K562 (cell line): ENCODE measurements around the gene KRTAP3-3. TPM values are rescaled to one million over a fixed set of nuclear protein-coding genes. Genes with fewer than 3 reads are reported as not detected.

ENCODE experiments used
- ATAC-seq: fragments of 200-7000 bp; cut with Tn5 transposase; 3 replicates; pipeline ENCODE4 v1.9.1; 2020; ENCODE audit warnings: moderate library complexity
- Bru-seq: library from RNA; stranded (reverse); fragments of 400-500 nt; gene quantifications from one replicate; lab custom pipeline; 2021; lab: Mats Ljungman, UMichigan
- BruChase-seq, 2 experiments: library from RNA; stranded (reverse); fragments of 400-500 nt; gene quantifications; one replicate each; lab custom pipeline; 2021; lab: Mats Ljungman, UMichigan
- BruUV-seq: library from RNA; stranded (reverse); fragments of 400-500 nt; replicated peaks from 2 replicates; lab custom pipeline; 2021; lab: Mats Ljungman, UMichigan
- CTCF ChIA-PET: fragments of 300-600 bp; formaldehyde crosslinking; extraction: SDS; loops from one replicate; lab custom pipeline; 2021; ENCODE audit warnings: low intra/inter-chr PET ratio; lab: Yijun Ruan, JAX
- POLR2A ChIA-PET: fragments of 300-600, 350-650 bp; sonication (Branson Sonifier 250); formaldehyde crosslinking; extraction: SDS; loops from one replicate; lab custom pipeline; 2021; ENCODE audit warnings: antibody characterized with exemption, inconsistent platforms; lab: Yijun Ruan, JAX
- DNase-seq, 4 experiments: peaks; one replicate each; pipeline versions ENCODE4 v3.0.0 to v3.0.0-alpha.2; 2011 to 2018; ENCODE audit warnings: low spot score in 3 of 4, mixed read lengths in 3 of 4; ENCODE audit errors: extremely low read depth in 1 of 4
- FAIRE-seq: peaks from 2 replicates; lab custom pipeline; 2011; peaks lifted over from hg19 to GRCh38; lab: Jason Lieb, UNC
- H2AFZ ChIP-seq: 2 replicates; pipeline ENCODE4 v1.6.0; 2011; ENCODE audit warnings: low read depth, low read length, control low read depth, inconsistent platforms
- H3K27ac ChIP-seq: fragments of 200-600 bp; 3 replicates; pipeline ENCODE4 v1.8.0; 2011; ENCODE audit warnings: low read depth, mild to moderate bottlenecking, control low read depth, inconsistent platforms, low read length, moderate library complexity, mixed read lengths; ENCODE audit errors: extremely low read depth
- H3K27me3 ChIP-seq, 2 experiments: fragments of 300-600 bp in 1 of 2; 2 replicates in 1 of 2; 3 replicates in 1 of 2; pipeline versions ENCODE4 v1.6.0 to v1.8.0; 2011; ENCODE audit warnings: inconsistent platforms in 2 of 2, low read length in 2 of 2, mild to moderate bottlenecking in 1 of 2, mixed read lengths in 1 of 2, moderate library complexity in 1 of 2; ENCODE audit not compliant: control insufficient read depth in 2 of 2, insufficient read depth in 2 of 2
- H3K36me3 ChIP-seq: fragments of 300-600 bp; 3 replicates; pipeline ENCODE4 v1.8.0; 2011; ENCODE audit warnings: mild to moderate bottlenecking, low read length, inconsistent platforms; ENCODE audit not compliant: control insufficient read depth, insufficient read depth
- H3K4me1 ChIP-seq, 2 experiments: fragments of 200-600 bp in 1 of 2; replicated peaks in 1 of 2; 2 replicates in 1 of 2; 3 replicates in 1 of 2; pipeline versions ENCODE4 v1.5.1 to v1.8.0; 2011; ENCODE audit warnings: inconsistent platforms in 2 of 2, low read length in 2 of 2, mild to moderate bottlenecking in 1 of 2, mixed read lengths in 1 of 2, moderate library complexity in 1 of 2; ENCODE audit not compliant: control insufficient read depth in 2 of 2, insufficient read depth in 2 of 2
- H3K4me2 ChIP-seq: 2 replicates; pipeline ENCODE4 v1.6.1; 2011; ENCODE audit warnings: low read length, control low read depth, inconsistent platforms, mixed read lengths; ENCODE audit not compliant: insufficient read depth
- H3K4me3 ChIP-seq: fragments of 200-600 bp; sonication (generic), shearing (Covaris generic); 2 replicates; pipeline ENCODE4 v1.5.1; 2016; ENCODE audit warnings: control low read depth, inconsistent platforms
- H3K79me2 ChIP-seq: fragments of 200-600 bp; 3 replicates; pipeline ENCODE4 v1.8.0; 2011; ENCODE audit warnings: low read length, inconsistent platforms; ENCODE audit not compliant: control insufficient read depth, insufficient read depth
- H3K9ac ChIP-seq, 2 experiments: 2 replicates each; pipeline versions ENCODE4 v1.6.0 to v1.6.1; 2011; ENCODE audit warnings: low read depth in 2 of 2, low read length in 2 of 2, control low read depth in 1 of 2, inconsistent platforms in 1 of 2, mild to moderate bottlenecking in 1 of 2, mixed read lengths in 1 of 2; ENCODE audit not compliant: insufficient read depth in 1 of 2
- H3K9me1 ChIP-seq: one replicate; pipeline ENCODE4 v1.6.0; 2011; ENCODE audit warnings: inconsistent platforms, mild to moderate bottlenecking, low read length, moderate library complexity; ENCODE audit not compliant: control insufficient read depth, insufficient read depth
- H3K9me3 ChIP-seq: replicated peaks from 2 replicates; pipeline ENCODE4 v1.5.1; 2011; ENCODE audit warnings: low read depth, low read length, inconsistent platforms; ENCODE audit not compliant: control insufficient read depth, insufficient read depth
- H4K20me1 ChIP-seq: replicated peaks from 2 replicates; pipeline ENCODE4 v1.6.1; 2011; ENCODE audit warnings: low read length, inconsistent platforms, mixed read lengths; ENCODE audit not compliant: control insufficient read depth, insufficient read depth
- CBX1 ChIP-seq: sonication (generic); IDR thresholded peaks from 2 replicates; pipeline ENCODE4 v1.6.1; 2016; ENCODE audit warnings: antibody characterized with exemption, low read depth, mild to moderate bottlenecking
- CC2D1A ChIP-seq: fragments of 450-650 bp; IDR thresholded peaks from 2 replicates; pipeline ENCODE4 v1.6.1; 2017; ENCODE audit warnings: mild to moderate bottlenecking
- DEAF1 ChIP-seq: fragments of 450-650 bp; formaldehyde crosslinking; IDR thresholded peaks from 2 replicates; pipeline ENCODE4 v1.4.0; 2020; ENCODE audit warnings: mild to moderate bottlenecking, moderate library complexity
- GABPB1 ChIP-seq: sonication (generic); formaldehyde crosslinking; IDR thresholded peaks from 2 replicates; pipeline ENCODE4 v1.8.0; 2022; ENCODE audit warnings: mild to moderate bottlenecking, missing genetic modification reagents
- IRF9 ChIP-seq: fragments of 450-650 bp; IDR thresholded peaks from 2 replicates; pipeline ENCODE4 v1.6.1; 2016; ENCODE audit warnings: missing biosample characterization, missing genetic modification characterization
- KDM5B ChIP-seq: fragments of 200-600 bp; sonication (generic); IDR thresholded peaks from 2 replicates; pipeline ENCODE4 v1.6.1; 2012; ENCODE audit warnings: low read depth, mild to moderate bottlenecking, moderate library complexity, low read length, control low read depth, inconsistent platforms; ENCODE audit not compliant: insufficient replicate concordance
- NFIX ChIP-seq: fragments of 250-450 bp; sonication (Bioruptor Pico); IDR thresholded peaks from 2 replicates; pipeline ENCODE4 v1.4.0; 2020; ENCODE audit warnings: low read depth, mild to moderate bottlenecking, moderate library complexity
- SLC30A9 ChIP-seq: fragments of 250-450 bp; sonication (Bioruptor Pico); IDR thresholded peaks from 2 replicates; pipeline ENCODE4 v1.8.0; 2022; ENCODE audit warnings: mild to moderate bottlenecking, moderate library complexity
- SOX6 ChIP-seq: fragments of 450-650 bp; IDR thresholded peaks from 2 replicates; pipeline ENCODE4 v1.6.1; 2014; ENCODE audit warnings: mild to moderate bottlenecking
- TCF3 ChIP-seq: sonication (generic); formaldehyde crosslinking; IDR thresholded peaks from 2 replicates; pipeline ENCODE4 v1.4.0; 2020; ENCODE audit warnings: mild to moderate bottlenecking, missing genetic modification reagents
- TRIM25 ChIP-seq: fragments of 450-650 bp; IDR thresholded peaks from 2 replicates; pipeline ENCODE4 v1.7.0; 2016; ENCODE audit warnings: borderline replicate concordance
- ZFP36 ChIP-seq: fragments of 150-350 bp; IDR thresholded peaks from 2 replicates; pipeline ENCODE4 v1.6.1; 2018; ENCODE audit warnings: low read length, low read depth; ENCODE audit not compliant: partially characterized antibody
- ZKSCAN3 ChIP-seq: fragments of 250-450 bp; sonication (Bioruptor Pico); IDR thresholded peaks from 2 replicates; pipeline ENCODE4 v1.4.0; 2020
- ZNF197 ChIP-seq: fragments of 200-800 bp; sonication (Bioruptor generic); IDR thresholded peaks from 2 replicates; pipeline ENCODE4 v1.6.1; 2016; ENCODE audit warnings: low read depth, missing genetic modification characterization, missing compliant biosample characterization
- ZNF511 ChIP-seq: sonication (generic); formaldehyde crosslinking; IDR thresholded peaks from 2 replicates; pipeline ENCODE4 v1.8.0; 2022; ENCODE audit warnings: mild to moderate bottlenecking, missing genetic modification reagents
- WGBS: fragments of 100-300 bp; shearing (Covaris generic); methylation state at CpG from one replicate; pipeline ENCODE4 v1.1.6; 2016; ENCODE audit warnings: low coverage, mixed read lengths; ENCODE audit not compliant: insufficient coverage; ENCODE audit errors: missing lambda C conversion rate; 5-methylcytosine and 5-hydroxymethylcytosine counted together
- in situ Hi-C: fragments of 300-500 bp; cut with MboI; formaldehyde crosslinking; loops from 4 replicates; pipeline ENCODE4 v1.15.0; 2018; ENCODE audit warnings: inconsistent platforms, mixed read lengths
- intact Hi-C: fragments of 100-400 bp; cut with micrococcal nuclease; formaldehyde crosslinking; loops from 2 replicates; pipeline ENCODE4 v1.14.2; 2022
- long read RNA-seq, 3 experiments: library from polyadenylated mRNA in 2 of 3; library from RNA in 1 of 3; unstranded in 2 of 3; stranded (forward) in 1 of 3; transcript quantifications; one replicate each; pipeline ENCODE4 v2.0.0, GENCODE V29; 2019 to 2022
- polyA minus RNA-seq, 3 experiments: library from RNA; depleted of rRNA, polyadenylated mRNA; stranded (reverse); fragments of >200 nt; gene quantifications; 2 replicates each; pipeline ENCODE4 v1.2.3, GENCODE V29; 2011
- polyA plus RNA-seq, 8 experiments: library from polyadenylated mRNA; depleted of rRNA in 4 of 8; stranded (reverse) in 5 of 8; unstranded in 3 of 8; fragments of >200 nt; fragmentation: Nextera tagmentation in 2 of 8; fragmentation: Illumina TruSeq in 1 of 8; extraction: Ambion mirVana in 2 of 8; extraction: Trizol in 1 of 8; gene quantifications; 2 replicates each; pipeline versions ENCODE4 v1.2.1 to v1.2.3, GENCODE V29; 2011 to 2014; ENCODE audit warnings: inconsistent platforms in 1 of 8, missing spikeins in 1 of 8
- total RNA-seq, 7 experiments: library from RNA; depleted of rRNA in 6 of 7; stranded (reverse); fragments of >200 nt in 6 of 7; fragmentation: Illumina TruSeq in 2 of 7; extraction: Trizol in 2 of 7; gene quantifications; 2 replicates each; pipeline versions ENCODE4 v1.2.1 to v1.2.3, GENCODE V29; 2011 to 2021; ENCODE audit warnings: low replicate concordance in 1 of 7

The KRTAP3-3 gene
- total RNA-seq (2011; cell fraction: chromatin; rRNA removed; ENCODE audit: low replicate concordance): not detected in 2 replicates
- total RNA-seq (2011; cell fraction: nucleolus; rRNA removed): not detected in 2 replicates
- not detected in 2 replicates for total RNA-seq (2011; cell fraction: nucleoplasm; rRNA removed)
- total RNA-seq (2014; rRNA removed) (not detected in 2 replicates), total RNA-seq (2014; rRNA removed; fragmentation: Illumina TruSeq; extraction: Trizol) (not detected in 2 replicates), total RNA-seq (2015; rRNA removed; fragmentation: Illumina TruSeq; extraction: Trizol) (not detected in 2 replicates), total RNA-seq (2021) (not detected in 2 replicates), polyA plus RNA-seq (2011; rRNA removed) (not detected in 2 replicates), polyA plus RNA-seq (2014; fragmentation: Illumina TruSeq; extraction: Trizol) (not detected in 2 replicates), polyA plus RNA-seq (2014; fragmentation: Nextera tagmentation; extraction: Ambion mirVana) (not detected), polyA plus RNA-seq (2014; rRNA removed) (not detected in 2 replicates), polyA minus RNA-seq (2011; rRNA and poly(A)+ RNA removed) (not detected in 2 replicates), Bru-seq, nascent RNA (not detected), BruChase-seq, experiment 1, labeled RNA remaining after a 2-hour chase (not detected), BruChase-seq, experiment 2, labeled RNA remaining after a 6-hour chase (not detected)
- not detected in 2 replicates for polyA plus RNA-seq (2011; cell fraction: cytosol; rRNA removed)
- polyA plus RNA-seq (2011; cell fraction: nucleus; rRNA removed): not detected in 2 replicates
- polyA plus RNA-seq (2012): not detected in 2 replicates
- polyA minus RNA-seq (2011; cell fraction: cytosol; rRNA and poly(A)+ RNA removed): not detected in 2 replicates
- not detected in 2 replicates for polyA minus RNA-seq (2011; cell fraction: nucleus; rRNA and poly(A)+ RNA removed)
- long read RNA-seq, experiment 1: 0 reads
- long read RNA-seq, experiment 2: 0 reads
- long read RNA-seq, experiment 3: 0 reads

- H4K20me1 ChIP-seq: no peaks in the 10 kb centered on the region
- WGBS: 4% methylated on average over 3 of the region's 4 CpGs
- BruUV-seq: no TSS peak
- H2AFZ ChIP-seq: no peak within 1 kb of the TSS
- FAIRE-seq (no peak), ATAC-seq (no peak), DNase-seq (no peak)
- POLR2A ChIA-PET: interaction anchor here (0.5 kb wide), 1 partner anchor 685 kb away, joined by 3 read pairs; the partner anchor contains the start of gene RARA
- no peak within 1 kb of the TSS for H3K9ac ChIP-seq
- intact Hi-C loops: no loop called here
- no peak within 1 kb of the TSS for H3K27ac ChIP-seq
- CTCF ChIA-PET: no interaction called here
- no peaks in the 10 kb centered on the region for H3K9me1 ChIP-seq
- no peak within 1 kb of the TSS for H3K4me3 ChIP-seq
- no peaks in the 10 kb centered on the region for H3K36me3 ChIP-seq
- no peak within 1 kb of the TSS for H3K4me2 ChIP-seq
- H3K79me2 ChIP-seq: no peaks in the 10 kb centered on the region
- in situ Hi-C loops: no loop called here
- H3K4me1 ChIP-seq: no peaks in the 10 kb centered on the region
- H3K27me3 ChIP-seq: no peaks in the 10 kb centered on the region; a peak in 1 of 5 replicates
- no peaks in the 10 kb centered on the region for H3K9me3 ChIP-seq
- no peak for TF ChIP-seq ZKSCAN3 (CRISPR knock-in tag)
- TF ChIP-seq CC2D1A: no peak
- TF ChIP-seq ZNF197: no peak
- no peak for TF ChIP-seq IRF9 (tag)
- no peak for TF ChIP-seq ZNF511 (CRISPR knock-in tag)
- TF ChIP-seq KDM5B: no peak
- TF ChIP-seq GABPB1 (CRISPR knock-in tag): no peak
- no peak for TF ChIP-seq SLC30A9 (CRISPR knock-in tag)
- no peak for TF ChIP-seq TRIM25
- TF ChIP-seq NFIX: no peak
- TF ChIP-seq DEAF1 (CRISPR knock-in tag): no peak
- TF ChIP-seq ZFP36: no peak
- no peak for TF ChIP-seq TCF3 (CRISPR knock-in tag)
- no peak for TF ChIP-seq CBX1
- no peak for TF ChIP-seq SOX6
Observed at GRCh38 chr17:40993839-40994238, at the start of gene KRTAP3-3. Gene KRTAP3-3 (minus strand): TSS chr17:40994164. CDS start chr17:40994097, 67 bp downstream.
